PC-9 (cell line): Measurements from ENCODE around the gene FKBP5. TPM values are rescaled to one million over a fixed set of nuclear protein-coding genes. Genes with fewer than 3 reads are reported as not detected.

Experiments
- BruUV-seq: library from RNA; stranded (reverse); fragments of 400-500 nt; replicated peaks from 2 replicates; lab custom pipeline; 2021; lab: Mats Ljungman, UMichigan
- CTCF ChIA-PET: fragments of 300-600 bp; sonication (Branson Sonifier 250); formaldehyde crosslinking; loops from one replicate; lab custom pipeline; 2022; ENCODE audit warnings: antibody characterized with exemption; lab: Charles Lee
- POLR2A ChIA-PET: fragments of 300-600 bp; sonication (Branson Sonifier 250); formaldehyde crosslinking; loops from one replicate; lab custom pipeline; 2022; ENCODE audit warnings: antibody characterized with exemption; ENCODE audit not compliant: unreplicated experiment; lab: Charles Lee
- DNase-seq, 2 experiments: peaks; one replicate each; pipeline versions ENCODE4 v3.0.0 to v3.0.0-alpha.2; 2015 to 2022; ENCODE audit warnings: mixed read lengths in 1 of 2
- H2AFZ ChIP-seq: fragments of 200-600 bp; sonication (generic); 2 replicates; pipeline ENCODE4 v1.8.1; 2017; ENCODE audit warnings: antibody characterized with exemption
- H3F3A ChIP-seq: fragments of 200-600 bp; sonication (generic); 2 replicates; pipeline ENCODE4 v1.8.1; 2017; ENCODE audit warnings: antibody characterized with exemption, mild to moderate bottlenecking, low read depth; ENCODE audit not compliant: insufficient read depth
- H3K27ac ChIP-seq: fragments of 200-600 bp; sonication (generic); 2 replicates; pipeline ENCODE4 v1.6.1; 2016; ENCODE audit warnings: mixed run types
- H3K27me3 ChIP-seq: fragments of 200-600 bp; sonication (generic); 2 replicates; pipeline ENCODE4 v1.6.1; 2016; ENCODE audit warnings: low read depth, mixed run types; ENCODE audit not compliant: insufficient read depth
- H3K36me3 ChIP-seq: fragments of 200-600 bp; sonication (generic); 2 replicates; pipeline ENCODE4 v1.6.1; 2016; ENCODE audit warnings: low read depth, mixed run types
- H3K4me1 ChIP-seq: fragments of 200-600 bp; sonication (generic); replicated peaks from 2 replicates; pipeline ENCODE4 v1.6.1; 2016; ENCODE audit warnings: mixed run types; ENCODE audit not compliant: insufficient read depth
- H3K4me2 ChIP-seq: fragments of 200-600 bp; sonication (generic); 2 replicates; pipeline ENCODE4 v1.6.1; 2017; ENCODE audit warnings: mixed run types
- H3K4me3 ChIP-seq: fragments of 200-600 bp; sonication (generic); 2 replicates; pipeline ENCODE4 v1.6.1; 2016; ENCODE audit warnings: mixed run types
- H3K79me2 ChIP-seq: fragments of 200-600 bp; sonication (generic); 2 replicates; pipeline ENCODE4 v1.6.1; 2017; ENCODE audit warnings: low read depth, mixed run types
- H3K9me2 ChIP-seq: fragments of 200-600 bp; sonication (generic); 2 replicates; pipeline ENCODE4 v1.8.1; 2017; ENCODE audit warnings: mild to moderate bottlenecking; ENCODE audit not compliant: insufficient read depth
- H3K9me3 ChIP-seq: fragments of 200-600 bp; sonication (generic); 2 replicates; pipeline ENCODE4 v1.8.1; 2016; ENCODE audit warnings: low read depth; ENCODE audit not compliant: insufficient read depth
- H4K20me1 ChIP-seq: fragments of 200-600 bp; sonication (generic); 2 replicates; pipeline ENCODE4 v1.8.1; 2017; ENCODE audit not compliant: insufficient read depth
- EZH2 ChIP-seq: fragments of 200-600 bp; sonication (generic); IDR thresholded peaks from 2 replicates; pipeline ENCODE4 v1.8.0; 2017; ENCODE audit warnings: antibody characterized with exemption, low read depth
- intact Hi-C: fragments of 100-400 bp; cut with micrococcal nuclease; formaldehyde crosslinking; loops from one replicate; pipeline ENCODE4 v1.10.0; 2022; ENCODE audit not compliant: unreplicated experiment
- total RNA-seq: library from RNA; stranded (reverse); gene quantifications from 2 replicates; pipeline ENCODE4 v1.2.3, GENCODE V29; 2021
- TF ChIP-seq, protein P1 (sequence below): fragments of 200-600 bp; sonication (generic); conservative IDR thresholded peaks from 2 replicates; pipeline ENCODE4 v1.6.1; 2017; ENCODE audit warnings: mixed run types, antibody characterized with exemption, mild to moderate bottlenecking, moderate library complexity

The FKBP5 gene
- total RNA-seq, 1 experiment from 2014 or later = 5.0 TPM

DNA sequence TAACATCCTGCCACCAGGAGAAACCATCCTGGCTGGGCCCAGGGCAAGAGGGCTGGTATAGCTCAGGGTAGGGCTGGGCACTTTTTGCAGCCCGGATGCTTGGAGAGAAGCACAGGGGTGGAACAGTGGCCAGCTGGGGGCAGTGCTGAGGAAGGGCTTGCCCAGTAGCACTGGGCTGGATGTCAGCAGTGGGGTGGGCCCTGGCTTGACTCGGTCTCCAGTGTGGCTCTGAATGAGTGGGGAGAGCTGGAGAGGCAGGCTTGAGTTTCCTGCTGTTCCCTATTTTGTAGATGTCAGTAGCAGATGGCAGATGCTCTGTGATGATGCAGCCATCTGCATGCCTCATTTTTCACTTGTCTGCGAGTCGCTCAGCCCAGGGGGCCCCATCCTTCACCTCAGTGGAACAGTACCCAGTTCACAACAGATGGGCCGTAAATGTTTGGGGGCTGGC is 119.7 kb downstream of the FKBP5 start:
- H3K9me2 ChIP-seq = no peaks in the 10 kb centered on the region
- H3K79me2 ChIP-seq = no peaks in the 10 kb centered on the region
- ChIA-PET POLR2A (no interaction called here), CTCF (no interaction called here)
- DNase-seq = no peak
- no TSS peak for BruUV-seq
- no peak overlapping the region for H3K4me2 ChIP-seq
- H2AFZ ChIP-seq = no peak overlapping the region
- intact Hi-C loops = no loop called here
- H3K4me1 ChIP-seq = no peaks in the 10 kb centered on the region
- no peaks in the 10 kb centered on the region for H3F3A ChIP-seq
- no peak overlapping the region for H3K4me3 ChIP-seq
- H3K9me3 ChIP-seq = peaks cover 4% of the 10 kb centered on the region; the same call in 1 of the 2 replicates
- H3K36me3 ChIP-seq = no peaks in the 10 kb centered on the region
- 0 out of 2 replicates have a peak, but pooled peaks cover 7% of the 10 kb centered on the region for H3K27me3 ChIP-seq
- H3K27ac ChIP-seq = no peak overlapping the region
- TF ChIP-seq, protein P1, sequence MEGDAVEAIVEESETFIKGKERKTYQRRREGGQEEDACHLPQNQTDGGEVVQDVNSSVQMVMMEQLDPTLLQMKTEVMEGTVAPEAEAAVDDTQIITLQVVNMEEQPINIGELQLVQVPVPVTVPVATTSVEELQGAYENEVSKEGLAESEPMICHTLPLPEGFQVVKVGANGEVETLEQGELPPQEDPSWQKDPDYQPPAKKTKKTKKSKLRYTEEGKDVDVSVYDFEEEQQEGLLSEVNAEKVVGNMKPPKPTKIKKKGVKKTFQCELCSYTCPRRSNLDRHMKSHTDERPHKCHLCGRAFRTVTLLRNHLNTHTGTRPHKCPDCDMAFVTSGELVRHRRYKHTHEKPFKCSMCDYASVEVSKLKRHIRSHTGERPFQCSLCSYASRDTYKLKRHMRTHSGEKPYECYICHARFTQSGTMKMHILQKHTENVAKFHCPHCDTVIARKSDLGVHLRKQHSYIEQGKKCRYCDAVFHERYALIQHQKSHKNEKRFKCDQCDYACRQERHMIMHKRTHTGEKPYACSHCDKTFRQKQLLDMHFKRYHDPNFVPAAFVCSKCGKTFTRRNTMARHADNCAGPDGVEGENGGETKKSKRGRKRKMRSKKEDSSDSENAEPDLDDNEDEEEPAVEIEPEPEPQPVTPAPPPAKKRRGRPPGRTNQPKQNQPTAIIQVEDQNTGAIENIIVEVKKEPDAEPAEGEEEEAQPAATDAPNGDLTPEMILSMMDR = 0 out of 2 replicates have a peak, but pooled peaks have one; percentile 19
- no peak for TF ChIP-seq EZH2
- no peaks in the 10 kb centered on the region for H4K20me1 ChIP-seq

DNA sequence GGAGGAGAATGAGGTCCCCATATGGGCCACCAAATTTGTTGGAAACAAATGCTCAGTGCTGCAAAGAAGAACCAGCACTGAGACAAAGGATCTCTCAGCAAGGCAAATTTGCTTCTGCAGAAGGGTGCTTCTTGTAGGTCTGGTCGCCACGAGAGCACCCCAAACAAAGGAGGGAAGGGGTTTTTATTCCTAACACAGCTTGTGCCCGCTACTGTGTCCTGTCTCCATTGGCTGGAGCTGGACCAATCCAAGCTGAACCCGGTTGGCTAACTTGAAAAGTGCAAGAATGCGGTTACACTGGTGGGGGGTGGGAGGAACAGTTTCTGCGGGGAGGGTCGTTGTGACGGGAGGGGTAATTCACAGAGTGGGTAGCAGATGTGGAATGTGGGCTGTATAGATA is 121.9 kb downstream of the FKBP5 start:
- no peak for TF ChIP-seq EZH2
- TF ChIP-seq, protein P1 = no peak
- CTCF ChIA-PET = no interaction called here
- Histone ChIP-seq H4K20me1 (no peaks in the 10 kb centered on the region), H3K4me1 (no peaks in the 10 kb centered on the region), H3K9me2 (no peaks in the 10 kb centered on the region), H2AFZ (no peak overlapping the region), H3K79me2 (no peaks in the 10 kb centered on the region), H3K36me3 (no peaks in the 10 kb centered on the region), H3K27me3 (0 out of 2 replicates have a peak, but pooled peaks cover 11% of the 10 kb centered on the region), H3F3A (no peaks in the 10 kb centered on the region), H3K4me3 (no peak overlapping the region), H3K27ac (no peak overlapping the region), H3K4me2 (no peak overlapping the region), H3K9me3 (peaks cover 4% of the 10 kb centered on the region)
- no peak for DNase-seq
- no TSS peak for BruUV-seq
- intact Hi-C loops = no loop called here
- POLR2A ChIA-PET = no interaction called here

DNA sequence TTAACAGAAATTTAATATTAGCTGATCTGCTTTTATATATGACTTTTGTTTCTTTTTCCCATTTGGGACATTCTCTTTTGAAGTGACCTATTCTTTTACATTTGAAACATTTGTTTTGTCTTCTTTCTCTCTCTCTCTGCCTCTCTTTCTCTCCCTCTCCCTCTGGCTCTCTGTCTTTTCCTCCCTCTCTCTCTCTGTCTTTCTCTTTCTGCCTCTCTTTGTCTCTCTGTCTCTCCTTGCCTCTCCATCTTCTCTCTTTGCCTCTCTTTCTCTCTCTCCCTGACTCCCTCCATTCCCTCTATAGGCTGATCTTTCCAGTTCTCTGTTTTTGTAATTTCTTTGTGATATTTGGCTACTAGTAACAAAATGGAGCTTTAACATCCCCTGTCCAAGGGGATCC is 124.0 kb downstream of the FKBP5 start:
- Histone ChIP-seq H3F3A (no peaks in the 10 kb centered on the region), H3K4me3 (no peak overlapping the region), H4K20me1 (no peaks in the 10 kb centered on the region), H2AFZ (no peak overlapping the region), H3K4me1 (no peaks in the 10 kb centered on the region), H3K9me2 (no peaks in the 10 kb centered on the region), H3K27ac (no peak overlapping the region), H3K79me2 (no peaks in the 10 kb centered on the region), H3K9me3 (peaks cover 4% of the 10 kb centered on the region), H3K27me3 (0 out of 2 replicates have a peak, but pooled peaks cover 11% of the 10 kb centered on the region), H3K4me2 (no peak overlapping the region), H3K36me3 (no peaks in the 10 kb centered on the region)
- intact Hi-C loops = no loop called here
- TF ChIP-seq EZH2 = no peak
- TF ChIP-seq, protein P1 = no peak
- BruUV-seq = no TSS peak
- POLR2A ChIA-PET = no interaction called here
- DNase-seq = no peak
- CTCF ChIA-PET = no interaction called here
